GM18909 (cell line): ENCODE measurements around the gene ZNF467.

Source experiments
- ATAC-seq: cut with Tn5 transposase; IDR thresholded peaks from one replicate; pipeline ENCODE4 v1.9.1; 2021; ENCODE audit warnings: mild to moderate bottlenecking; ENCODE audit not compliant: unreplicated experiment, poor library complexity

The ZNF467 gene

DNA sequence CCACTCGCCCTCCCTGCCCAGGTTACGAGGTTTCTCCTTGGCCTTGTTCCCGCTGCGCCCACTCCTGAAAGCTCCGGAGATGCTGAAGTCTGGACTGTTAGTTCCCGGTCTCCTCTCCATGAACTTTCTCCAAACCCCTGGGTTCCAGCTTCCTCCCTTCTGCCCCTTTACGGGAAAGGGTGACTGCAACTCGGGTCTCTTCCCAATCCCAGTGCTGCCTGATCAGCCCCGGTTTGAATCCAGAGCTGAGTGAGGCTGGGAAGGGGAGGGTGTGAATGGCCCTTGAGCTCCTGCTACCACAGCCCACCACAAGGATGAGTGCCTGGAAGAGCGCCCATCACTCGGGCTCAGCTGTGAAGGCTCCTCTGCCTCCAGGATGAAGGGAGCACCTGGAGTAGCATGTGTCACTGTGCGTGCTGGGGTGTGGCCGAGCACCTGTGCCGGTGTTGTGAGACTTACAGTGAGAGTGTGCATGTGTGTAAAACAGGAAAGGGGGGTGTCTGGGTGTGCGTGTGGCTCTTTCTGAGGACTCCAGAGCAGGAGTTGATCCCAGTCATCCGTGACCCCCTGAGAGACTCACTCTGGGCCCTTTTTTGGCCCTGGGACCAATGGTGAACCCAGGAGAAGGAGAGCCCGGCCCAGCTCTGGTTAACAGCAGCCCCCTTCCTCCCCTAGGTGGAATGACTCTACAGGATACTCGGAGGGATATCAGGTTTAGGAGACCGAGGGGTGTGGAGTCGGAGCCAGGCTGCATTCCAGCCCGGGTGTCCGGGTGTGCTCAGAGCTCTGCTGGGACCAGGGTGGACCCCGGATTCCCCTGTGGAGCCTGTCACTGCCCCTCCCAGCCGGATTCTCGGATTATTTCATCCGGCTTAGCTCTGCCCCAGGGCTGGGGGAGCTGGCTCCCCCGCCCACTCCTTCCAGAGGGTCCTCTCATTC is 1.1 kb upstream of the ZNF467 start:
- no peak for ATAC-seq

DNA sequence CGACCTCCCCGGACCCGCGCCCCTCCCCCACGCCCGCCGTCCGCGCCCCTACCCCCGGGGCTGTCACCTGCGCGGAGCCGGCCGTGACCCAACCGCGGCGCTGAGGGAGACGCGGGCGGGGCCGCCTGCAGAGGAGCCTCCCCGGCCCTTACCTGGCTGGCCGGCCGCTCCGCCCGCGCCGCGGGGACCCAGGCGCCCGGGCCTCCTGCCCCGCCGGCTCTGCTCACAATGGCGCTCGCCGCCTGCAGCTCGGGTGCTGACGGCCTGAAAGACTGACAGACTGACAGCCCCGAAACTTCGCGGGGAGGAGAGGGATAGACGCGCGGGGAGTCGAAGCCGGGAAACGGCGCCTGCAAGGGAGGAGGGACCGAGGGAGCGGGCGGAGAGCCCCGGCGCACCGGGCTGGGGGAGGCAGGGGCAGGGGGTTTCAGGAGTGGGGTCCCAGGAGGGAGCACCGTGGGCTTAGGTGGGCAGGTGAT is 393 bp downstream of the ZNF467 start:
- ATAC-seq: no peak

DNA sequence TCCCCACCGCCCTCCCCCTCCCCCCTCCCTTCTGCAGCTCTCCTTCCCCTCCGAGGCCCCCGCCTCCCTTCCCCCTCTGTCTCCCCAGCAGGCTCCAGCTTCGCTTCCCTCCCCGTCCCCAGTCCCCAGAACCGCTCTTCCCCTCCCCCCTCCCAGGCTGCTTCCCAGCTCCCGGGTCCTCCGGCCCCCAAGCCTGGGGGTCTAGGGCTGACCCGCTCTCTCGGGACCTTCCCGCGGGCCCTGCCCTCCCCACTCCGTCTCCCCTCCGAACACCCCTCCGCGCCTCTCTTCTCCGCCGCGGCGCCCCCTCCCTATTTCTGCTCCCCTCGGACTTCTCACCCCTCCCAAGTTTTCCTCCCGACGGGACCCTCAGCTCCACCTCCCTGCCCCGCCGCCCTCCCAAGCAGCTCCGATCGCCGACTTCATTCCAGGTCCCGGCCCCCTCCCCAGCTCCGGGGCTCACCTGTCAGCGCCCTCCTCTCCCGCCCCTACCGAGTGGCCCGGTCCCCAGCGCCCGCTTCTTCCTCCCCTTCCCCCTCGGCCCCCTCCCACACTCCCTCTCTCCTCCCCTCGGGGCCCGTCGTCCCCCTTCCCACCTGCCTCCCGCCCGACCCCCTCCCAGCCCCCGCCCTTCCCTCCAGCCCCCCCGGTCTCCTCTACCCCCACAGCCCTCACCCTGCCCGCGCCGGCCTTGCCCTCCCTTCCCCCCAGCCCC is 990 bp downstream of the ZNF467 start:
- no peak for ATAC-seq

DNA sequence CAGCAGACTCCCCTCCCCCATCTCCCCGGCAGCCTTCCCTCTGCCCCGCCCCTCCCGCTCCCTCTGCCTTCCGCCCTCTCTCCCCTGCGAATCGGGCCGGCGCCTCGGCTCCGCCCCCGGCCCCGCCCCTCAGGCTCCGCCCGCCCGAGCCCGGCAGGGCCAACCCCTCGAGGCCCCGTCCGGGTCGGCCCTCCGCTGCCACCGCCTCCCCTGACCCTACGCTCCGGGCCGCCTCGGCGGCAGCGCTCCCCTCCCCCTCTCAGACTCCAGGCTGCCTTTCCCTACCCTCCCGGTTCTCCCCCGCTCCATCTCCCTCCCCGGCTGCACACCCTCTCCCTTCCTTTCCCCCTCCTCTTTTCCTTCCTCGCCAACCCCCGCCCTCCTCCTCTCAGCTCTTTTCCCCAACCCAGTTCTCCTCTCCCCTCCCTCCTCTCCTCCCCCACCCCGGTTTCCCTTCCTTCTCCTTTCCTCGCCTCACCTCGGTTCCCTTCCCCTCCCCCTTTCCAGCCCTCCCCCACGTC is 1.6 kb downstream of the ZNF467 start:
- ATAC-seq: peak; percentile 94

DNA sequence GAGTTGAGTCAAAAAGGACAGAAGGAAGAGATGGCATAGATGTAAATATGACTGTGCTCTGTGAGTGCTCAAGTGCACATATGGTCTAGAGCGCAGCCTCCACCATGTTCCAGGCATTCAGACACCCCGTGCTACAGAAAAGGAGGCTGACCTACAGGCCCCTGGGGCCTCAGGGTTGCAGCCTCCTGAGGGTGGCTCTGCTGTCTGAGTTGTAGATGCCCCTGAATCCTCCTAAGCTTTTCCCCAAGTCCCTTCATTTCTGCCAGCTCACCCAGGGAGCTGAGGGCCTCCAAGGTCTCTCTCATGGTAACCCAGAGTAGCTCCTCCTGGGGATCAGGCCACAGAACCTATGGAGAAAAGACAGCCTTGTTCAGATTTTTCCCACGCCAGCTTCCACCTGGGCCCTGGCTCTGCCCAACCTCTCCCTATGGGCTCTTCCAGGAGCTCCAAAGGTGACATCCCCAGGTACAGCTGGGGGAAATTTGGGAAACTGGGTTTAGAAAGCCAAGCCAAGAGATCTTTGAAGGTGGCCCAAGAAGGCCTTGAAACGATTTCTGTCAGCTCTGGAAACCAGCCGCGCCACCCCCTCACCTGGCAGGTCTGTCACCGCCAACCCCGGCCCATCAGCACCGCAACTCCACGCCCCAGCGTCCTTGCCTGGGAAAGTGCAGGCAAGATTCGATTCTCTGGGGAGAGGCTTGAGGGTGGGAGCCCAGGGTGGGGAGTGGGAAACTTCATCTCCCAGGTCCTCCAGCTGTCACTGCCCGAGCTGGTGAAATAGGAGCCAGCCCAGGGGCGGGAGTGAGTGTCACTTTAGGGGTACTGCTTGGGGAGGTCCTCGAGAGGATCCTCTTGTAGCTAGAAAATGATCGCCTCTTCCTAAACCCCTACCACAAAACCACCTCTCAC is 2.4 kb downstream of the ZNF467 start:
- no peak for ATAC-seq

DNA sequence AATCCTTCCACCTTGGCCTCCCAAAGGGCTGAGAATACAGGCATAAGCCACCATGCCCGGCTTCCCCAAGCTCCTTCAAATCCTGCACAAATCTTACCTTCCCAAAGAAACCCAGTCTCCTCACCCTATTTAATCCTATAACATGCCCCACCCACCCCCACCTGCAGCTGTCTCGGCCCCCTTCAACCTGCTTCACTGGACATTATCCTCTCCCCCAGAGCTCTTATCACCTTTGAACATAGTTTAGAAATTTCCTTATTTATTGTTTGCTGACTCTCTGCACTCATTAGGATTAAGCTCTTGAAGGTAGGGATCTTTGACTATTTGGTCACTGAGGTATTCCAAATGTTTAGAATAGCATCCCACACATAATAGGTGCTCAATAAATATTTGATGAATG is 3.5 kb downstream of the ZNF467 start:
- no peak for ATAC-seq

DNA sequence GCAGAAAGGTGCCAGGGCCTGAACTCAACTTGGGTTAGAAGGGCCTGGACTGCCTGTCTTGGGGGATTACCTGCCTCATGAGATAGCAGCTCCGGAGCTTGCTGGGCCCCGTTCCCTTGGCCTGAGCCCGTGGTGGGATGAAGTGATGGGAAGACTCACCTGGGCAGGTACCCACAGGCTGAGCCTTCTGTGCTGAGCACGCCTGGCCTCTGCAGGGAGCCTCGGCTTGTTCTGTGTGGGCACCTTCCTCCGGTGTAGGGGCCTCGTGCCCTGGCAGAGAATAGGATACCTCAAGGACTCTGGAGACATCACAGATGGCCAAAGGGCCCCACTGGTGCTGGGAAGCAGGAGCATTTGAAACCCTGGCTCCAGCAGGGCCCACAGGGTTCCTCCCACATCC is 4.5 kb downstream of the ZNF467 start:
- no peak for ATAC-seq

DNA sequence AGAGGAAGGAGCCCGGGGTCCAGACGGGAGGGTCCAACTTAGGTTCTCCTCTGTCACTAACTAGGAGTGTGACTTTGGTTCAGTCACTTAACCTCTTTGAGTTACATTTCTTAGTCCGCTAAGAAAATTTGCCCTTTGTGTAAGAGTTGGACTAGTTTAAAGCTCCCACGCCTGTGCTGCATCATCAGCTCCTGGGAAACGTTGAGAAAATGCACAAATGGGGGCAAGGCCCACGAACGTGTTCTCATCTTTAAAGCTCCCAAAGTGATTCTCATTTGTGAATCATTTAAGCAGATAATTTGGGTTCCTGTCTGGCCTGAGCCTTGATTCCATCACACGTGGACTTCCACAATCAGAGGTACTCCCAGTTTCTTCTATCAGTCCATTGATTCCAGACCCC is 6.3 kb downstream of the ZNF467 start:
- no peak for ATAC-seq

DNA sequence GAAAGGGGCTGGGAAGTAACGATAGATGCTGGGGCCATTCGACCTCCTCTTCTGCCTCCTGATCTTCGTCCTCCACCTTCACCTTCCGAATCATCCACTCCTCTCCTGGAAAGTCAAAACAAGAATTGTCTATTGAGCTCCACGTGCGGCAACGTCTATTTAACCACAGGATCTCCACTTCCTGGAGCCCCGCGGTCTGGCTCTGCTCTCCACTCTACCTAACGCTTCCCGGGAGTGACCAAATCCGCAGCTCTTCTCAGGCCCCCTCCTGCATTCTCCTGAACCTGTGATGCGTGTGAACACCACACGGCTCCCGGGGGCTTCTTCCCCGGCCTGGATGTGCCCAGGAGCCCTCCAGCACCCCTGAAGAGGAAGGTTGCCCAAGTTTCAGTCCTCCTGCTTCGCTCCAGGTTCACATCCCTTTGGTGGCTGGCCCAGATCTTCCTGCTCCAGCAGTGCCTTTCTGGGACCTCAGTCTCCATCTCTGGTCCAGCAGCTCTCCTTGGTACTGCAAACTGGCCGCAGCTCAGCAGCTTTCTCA is 7.2 kb downstream of the ZNF467 start:
- ATAC-seq: no peak

DNA sequence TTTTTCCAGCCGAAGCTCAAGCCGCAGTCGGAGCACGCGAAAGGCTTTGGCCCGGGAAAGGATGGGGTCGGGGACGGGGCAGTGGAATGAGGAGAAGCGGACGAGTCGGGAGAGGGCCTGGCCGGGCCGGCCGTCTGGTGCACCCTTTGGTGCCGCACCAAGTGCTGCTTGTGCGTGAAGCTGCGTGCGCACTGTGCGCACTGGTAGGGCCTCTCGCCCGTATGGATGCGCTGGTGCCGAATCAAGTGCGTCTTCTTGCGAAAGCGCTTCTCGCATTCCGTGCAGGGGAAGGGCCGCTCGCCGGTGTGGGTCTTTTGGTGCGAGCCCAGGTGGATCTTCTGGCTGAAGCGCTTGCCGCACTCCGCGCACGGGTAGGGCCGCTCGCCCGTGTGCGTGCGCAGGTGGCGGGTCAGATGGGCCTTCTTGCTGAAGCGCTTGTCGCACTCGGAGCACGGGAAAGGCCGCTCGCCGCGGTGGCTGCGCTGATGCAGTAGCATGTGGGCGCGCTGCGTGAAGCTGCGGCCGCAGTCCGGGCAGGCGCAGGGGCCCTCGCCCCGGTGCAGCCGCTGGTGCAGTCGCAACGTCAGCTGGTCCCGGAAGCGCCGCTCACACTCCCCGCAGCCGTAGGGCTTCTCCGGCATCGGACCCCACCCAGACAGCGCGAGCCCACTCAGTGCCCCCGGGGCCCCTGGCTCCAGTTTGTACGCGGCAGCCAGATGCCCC is 7.8 kb downstream of the ZNF467 start:
- no peak for ATAC-seq

DNA sequence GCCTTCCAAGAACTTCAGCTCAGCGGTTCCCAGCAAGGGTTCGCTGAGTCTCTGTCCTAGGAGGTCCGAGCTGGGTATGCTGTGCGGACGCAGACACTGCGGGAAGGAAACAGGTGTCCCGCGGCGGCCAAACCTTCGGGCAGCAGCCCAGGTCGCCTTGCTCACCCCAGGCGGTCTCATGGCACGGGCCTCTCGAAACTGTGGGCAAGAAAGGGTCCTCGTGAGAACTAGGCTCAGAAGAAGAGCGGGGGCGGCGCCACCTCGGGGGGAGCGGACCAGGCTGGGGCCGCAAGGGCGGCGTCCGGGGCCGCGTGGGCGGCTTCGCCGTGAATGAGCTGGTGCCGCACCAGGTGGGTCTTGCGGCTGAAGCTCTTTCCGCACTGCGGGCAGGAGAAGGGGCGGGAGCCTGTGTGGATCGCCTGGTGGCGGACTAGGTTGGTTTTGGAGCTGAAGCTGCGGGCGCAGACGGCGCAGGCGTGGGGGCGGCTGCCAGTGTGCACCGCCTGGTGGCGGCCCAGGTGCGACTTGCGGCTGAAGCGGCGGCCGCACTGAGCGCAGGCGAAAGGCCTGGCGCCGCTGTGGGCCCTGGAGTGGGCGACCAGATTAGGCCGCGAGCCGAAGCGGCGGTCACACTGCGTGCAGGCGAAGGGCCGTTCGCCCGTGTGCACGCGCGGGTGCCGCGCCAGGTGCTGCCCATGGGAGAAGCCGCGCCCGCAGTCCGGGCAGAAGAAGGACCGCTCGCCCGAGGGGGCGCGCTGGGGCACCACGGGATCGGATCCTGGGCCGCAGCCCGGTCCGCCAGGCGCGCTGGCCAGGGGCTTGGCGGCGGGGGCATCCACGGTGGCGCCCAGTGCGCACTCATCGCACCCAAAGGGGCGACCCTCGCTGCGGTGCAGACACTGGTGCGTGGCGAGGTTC is 8.6 kb downstream of the ZNF467 start:
- ATAC-seq: no peak

DNA sequence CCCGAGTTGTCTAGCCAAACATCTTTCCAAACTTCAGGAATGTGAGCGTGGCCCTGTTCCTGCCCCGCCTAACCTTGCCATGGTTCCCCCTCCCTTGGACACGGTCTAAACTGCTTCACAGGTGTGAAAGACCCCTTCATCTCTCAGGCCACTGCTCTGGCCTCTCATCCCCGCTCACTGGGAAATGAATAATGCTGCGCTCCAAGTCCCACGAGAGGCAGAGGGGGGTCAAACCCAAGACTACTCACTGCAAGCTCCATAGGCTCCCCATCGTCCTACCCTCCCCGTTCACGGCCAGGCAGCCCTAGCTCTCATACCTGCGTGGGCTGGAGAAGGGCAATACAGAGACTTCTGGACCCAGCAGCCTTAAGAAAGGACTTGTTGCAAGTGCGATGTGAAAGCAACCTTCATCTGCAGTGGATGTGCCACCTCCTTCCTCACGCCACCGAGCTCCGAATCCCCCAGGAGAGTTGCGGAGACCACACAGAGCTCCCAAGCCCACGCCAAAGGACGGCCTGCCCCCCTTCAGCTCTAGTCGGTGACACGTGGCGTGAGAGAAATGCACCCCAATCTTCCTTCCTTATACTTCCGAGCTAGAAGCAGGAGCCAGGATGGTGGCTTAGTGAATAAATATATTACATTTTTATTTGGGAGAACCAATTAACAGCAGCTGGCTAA is 9.7 kb downstream of the ZNF467 start:
- no peak for ATAC-seq

DNA sequence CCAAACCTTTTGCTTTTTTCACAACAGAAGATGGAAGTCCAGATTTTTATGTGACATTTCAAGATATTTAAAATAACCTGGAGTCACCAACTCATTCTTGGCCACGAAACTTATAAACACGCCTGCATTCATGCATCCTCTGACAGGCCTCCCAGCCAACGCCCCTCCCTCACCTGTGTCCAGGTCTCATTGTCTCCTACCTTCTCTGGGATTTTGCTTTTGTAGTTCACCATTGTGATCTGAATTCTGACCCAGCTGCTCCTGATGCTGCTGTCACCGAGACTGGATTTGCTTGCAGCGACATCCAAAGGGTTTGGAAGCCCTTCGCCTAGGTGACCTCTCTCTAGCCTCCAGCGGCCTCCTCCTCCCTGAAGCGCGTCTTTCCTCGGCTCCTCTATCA is 10.8 kb downstream of the ZNF467 start:
- ATAC-seq: no peak

DNA sequence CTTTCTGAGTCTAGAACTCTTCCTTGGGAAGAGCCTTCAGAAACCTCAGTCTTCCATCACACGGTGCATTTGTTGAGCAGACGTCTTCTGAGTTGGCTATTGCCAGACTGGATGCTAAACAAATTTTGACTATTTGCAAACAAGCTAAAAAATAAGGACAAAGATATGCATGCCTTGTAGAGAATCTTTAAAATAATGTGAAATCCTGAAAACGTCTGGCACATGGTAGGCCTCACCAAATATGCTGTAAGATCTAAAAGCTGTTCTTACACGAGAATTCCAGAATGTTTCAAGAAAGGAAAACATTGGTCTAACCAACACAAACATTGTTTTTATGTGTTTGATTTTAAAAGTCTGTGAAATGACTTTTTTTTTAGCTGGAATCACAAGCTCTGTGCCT is 11.3 kb downstream of the ZNF467 start:
- no peak for ATAC-seq

DNA sequence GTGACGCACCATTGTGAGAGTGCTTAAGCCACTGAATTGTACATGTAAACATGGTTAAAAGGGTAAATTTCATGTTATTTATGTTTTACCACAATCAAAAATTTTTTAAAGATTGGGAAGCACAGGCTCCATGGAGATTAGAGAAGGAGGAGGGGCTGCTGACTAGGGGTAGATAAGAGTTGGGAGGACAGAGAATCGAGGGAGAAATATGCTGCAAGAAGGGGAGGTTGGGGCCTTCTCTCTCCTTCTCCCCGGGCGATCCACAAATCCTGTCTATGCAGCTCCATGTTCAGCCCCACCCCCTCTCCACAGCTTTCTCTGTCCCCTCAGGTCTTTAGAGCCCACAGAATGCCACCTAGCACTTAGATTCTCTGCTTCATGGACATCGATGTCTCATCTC is 12.1 kb downstream of the ZNF467 start:
- ATAC-seq: no peak

DNA sequence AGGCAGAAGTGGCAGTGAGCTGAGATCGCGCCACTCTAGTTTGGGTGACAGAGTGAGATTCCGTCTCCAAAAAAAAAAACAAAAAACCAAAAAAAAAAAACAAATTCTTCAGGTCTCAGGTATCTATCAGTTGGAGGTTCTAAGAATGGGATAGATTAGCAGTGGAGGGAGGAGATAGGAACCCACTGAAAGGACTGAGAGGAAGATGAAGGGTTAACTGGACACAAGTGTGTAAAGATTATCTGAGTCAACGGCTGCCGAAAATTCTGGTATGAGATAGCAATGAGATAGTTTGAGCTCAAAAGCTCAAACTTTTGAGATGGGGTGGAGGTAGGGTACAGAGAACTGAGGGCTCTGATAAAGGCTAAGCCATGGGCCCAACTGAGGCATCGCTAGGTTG is 12.8 kb downstream of the ZNF467 start:
- ATAC-seq: no peak

DNA sequence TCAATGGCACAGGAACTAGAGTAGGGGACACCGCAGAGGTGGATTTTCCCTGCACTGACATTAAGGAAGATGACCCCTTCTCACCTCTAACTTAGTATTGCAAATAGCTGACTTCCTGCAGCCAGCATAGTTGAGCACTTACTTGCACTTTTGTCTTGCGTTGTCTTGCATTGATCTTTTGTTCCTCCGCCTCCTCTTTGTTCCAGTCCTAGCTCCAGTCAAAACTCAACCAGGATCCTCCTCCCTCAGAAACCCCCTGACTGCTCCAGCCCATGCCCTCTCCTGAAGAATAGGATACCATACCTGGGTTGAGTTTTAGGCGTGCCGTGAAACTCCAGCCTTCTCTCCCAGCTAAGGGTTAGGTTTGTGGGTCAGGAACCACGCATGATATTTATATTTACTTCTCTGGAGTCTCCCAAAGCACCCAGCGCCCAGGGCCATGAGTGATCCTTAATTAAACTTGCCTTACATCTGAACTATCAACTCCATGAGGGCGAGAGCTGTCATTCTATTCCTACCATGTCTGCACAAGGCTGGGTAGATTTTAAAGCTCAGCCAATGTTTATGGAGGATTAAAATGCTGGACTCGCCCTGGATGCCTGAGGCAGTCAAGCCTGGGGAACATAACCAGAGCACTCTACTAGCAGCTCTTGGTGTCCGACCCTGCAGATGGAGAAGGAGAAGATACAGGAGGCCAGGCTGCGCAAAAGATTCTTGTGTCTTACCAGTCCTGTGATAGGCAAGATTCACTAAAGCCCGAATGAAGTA is 14.1 kb downstream of the ZNF467 start:
- ATAC-seq: no peak
